Omental fat pad (tissue), 4 donors: ENCODE data around the gene BANP. TPM values are rescaled to one million over a fixed set of nuclear protein-coding genes. Genes with fewer than 3 reads are reported as not detected.
"Not testable (repeated sequence)": the region's sequence is repeated elsewhere in the genome, so short reads cannot be mapped to it uniquely, and the experiment has no call there.

Experiments
- ATAC-seq: fragments of 150-250 bp; one replicate; pipeline ENCODE4 v1.9.1; 2016; ENCODE audit warnings: mild to moderate bottlenecking, moderate library complexity; ENCODE audit not compliant: low FRiP score
- DNase-seq: peaks from one replicate; pipeline ENCODE4 v3.0.0-alpha.2; 2019; ENCODE audit warnings: low spot score
- CTCF ChIP-seq, 3 donors: fragments of 450-650 bp; IDR thresholded peaks; one replicate each; pipeline ENCODE4 v1.5.1; 2016 to 2017; ENCODE audit warnings: antibody characterized with exemption in 3 of 3, mild to moderate bottlenecking in 3 of 3, moderate library complexity in 2 of 3
- total RNA-seq, 4 donors: library from RNA; depleted of rRNA; stranded (reverse); fragments of >200 nt; gene quantifications; one replicate each; pipeline ENCODE4 v1.1.0, GENCODE V29; 2016

Gene BANP
- total RNA-seq, 4 donors from 2014 or later = 20.5 to 35.8 (median 24.6) TPM

DNA sequence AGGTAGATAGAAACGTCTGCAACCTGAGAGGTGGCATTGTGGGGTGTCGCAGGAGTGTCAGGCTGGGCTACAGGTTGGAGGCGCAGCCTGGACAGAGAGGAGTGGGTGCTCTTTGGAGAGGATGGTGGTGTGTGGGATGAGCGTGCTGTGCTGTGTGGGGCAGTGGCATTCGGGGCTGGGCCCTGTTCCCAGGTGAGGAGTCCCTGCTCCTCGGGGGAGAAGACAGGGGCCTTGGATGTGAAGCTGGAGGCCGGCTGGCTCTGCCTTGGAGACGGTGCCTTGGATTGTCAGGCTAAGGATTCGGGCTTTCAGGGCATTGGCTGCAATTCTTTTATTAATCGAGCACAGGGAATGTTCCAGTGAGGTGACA is 69.3 kb downstream of the BANP start:
- DNase-seq = no peak
- ATAC-seq = no peak
- TF ChIP-seq CTCF (IDR thresholded peaks at IDR 0.05) = no peak

GRCh38 chr16:88021041-88021970 is 70.1 kb downstream of the BANP start:
- DNase-seq, ATAC-seq: not testable (repeated sequence)

DNA sequence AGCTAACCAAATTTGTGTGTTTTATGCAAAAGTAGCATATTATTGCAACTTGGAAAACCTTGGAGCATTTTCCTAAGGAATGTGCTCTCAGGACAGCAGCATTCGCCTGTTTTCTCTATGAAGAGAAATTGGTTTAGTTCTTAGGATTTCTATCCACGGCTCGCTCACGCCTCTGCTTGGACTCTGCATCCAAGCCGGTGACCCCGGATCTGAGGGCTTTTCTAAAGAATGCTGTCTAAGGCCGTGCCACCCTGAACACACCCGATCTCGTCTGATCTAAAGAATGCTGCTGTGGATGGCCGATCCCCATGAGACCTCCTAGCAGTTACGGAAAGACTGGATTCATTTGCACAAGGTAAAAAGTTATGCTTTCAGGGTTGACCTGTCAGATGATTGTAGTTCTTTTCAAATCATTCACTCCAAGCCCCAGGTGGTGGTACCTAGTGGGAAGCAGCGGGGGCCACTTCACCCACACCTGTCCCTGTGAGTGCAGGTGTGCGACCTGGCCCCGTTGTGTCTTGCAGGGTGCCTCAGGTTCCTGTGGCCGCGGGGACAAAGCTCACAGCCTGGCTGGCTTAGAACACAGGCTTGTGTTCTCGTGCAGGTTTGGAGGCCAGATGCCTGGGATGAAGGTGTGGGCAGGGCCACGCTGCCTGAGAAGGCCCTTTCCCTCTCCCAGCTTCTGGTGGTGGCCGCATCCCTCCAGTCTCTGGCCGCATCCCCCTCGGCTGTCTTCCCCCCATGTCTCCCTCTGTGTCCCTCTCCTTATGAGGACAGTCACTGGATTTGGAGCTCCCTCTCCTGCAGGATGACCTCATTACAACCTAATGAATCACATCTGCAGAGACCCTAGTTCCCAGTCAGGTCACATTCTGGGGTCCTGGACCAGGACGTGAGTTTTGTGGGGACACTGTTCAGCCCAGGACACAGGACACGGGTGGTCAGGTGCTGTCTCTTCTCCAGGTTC is 71.1 kb downstream of the BANP start:
- DNase-seq = no peak
- ATAC-seq = no peak
- no peak for TF ChIP-seq CTCF (IDR thresholded peaks at IDR 0.05)

GRCh38 chr16:88023366-88023765 is 72.1 kb downstream of the BANP start:
- ATAC-seq (no peak), DNase-seq (no peak)
- TF ChIP-seq CTCF (IDR thresholded peaks at IDR 0.05) = no peak

- DNase-seq (no peak), ATAC-seq (no peak)
- no peak for TF ChIP-seq CTCF (IDR thresholded peaks at IDR 0.05)
These were observed 72.6 kb downstream of the BANP start for GRCh38 chr16:88023786-88024185.

GRCh38 chr16:88024491-88025085 is 73.4 kb downstream of the BANP start:
- peak; percentile 42 for ATAC-seq

GRCh38 chr16:88025086-88025492 is 73.9 kb downstream of the BANP start:
- DNase-seq = peak; percentile 56
- ATAC-seq = peak; percentile 85

More at GRCh38 chr16:88024491-88025085, 73.4 kb downstream of the BANP start:
- not testable (repeated sequence) for DNase-seq

DNA sequence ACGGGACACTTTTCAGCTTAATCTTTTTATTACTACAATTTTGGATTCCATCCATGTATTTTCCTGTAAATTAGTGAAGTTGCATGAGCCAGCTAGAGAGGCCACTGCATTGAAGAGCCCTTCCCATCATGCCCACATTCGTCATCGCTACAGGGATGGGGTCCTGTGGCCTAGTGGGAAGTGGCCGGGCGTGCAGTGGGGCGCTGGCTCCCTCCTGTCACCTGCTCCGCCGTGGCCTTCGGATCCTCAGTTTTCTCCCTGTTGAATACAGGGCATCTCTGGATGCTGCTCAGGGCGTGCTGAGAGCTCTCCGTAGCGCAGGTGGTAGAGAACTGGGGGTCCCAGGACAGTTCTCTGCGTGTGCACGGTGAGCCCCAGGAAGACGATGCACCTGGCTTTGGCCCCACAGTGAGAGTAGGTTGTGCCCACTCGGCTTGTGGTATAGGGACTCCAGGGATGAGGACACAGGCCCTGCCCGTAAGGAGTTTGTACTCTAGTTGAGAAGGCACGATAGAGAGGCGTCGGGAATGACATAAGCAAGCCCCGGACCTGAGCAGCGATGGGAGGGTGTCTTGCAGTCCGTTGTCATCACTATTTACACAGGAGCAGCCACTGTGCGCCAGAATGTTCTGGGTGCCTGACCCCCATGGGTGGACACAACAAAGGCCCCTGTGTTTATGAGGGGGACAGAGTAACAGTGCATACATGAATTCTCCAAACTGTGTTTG is 74.8 kb downstream of the BANP start:
- not testable (repeated sequence) for DNase-seq, ATAC-seq
